ENCODE data around the gene P3H3. TPM values are rescaled to one million over a fixed set of nuclear protein-coding genes. Genes with fewer than 3 reads are reported as not detected.

The P3H3 gene
- total and polyA plus RNA-seq, 9 of the 15 experiments (the other 6 are each of a cell fraction or from before 2014, with no cell fraction given), result 0.03 to 15.0 (median 4.8) TPM

GRCh38 chr12:6828781-6829535 lies 751 bp downstream of the P3H3 start (continued):
- TF ChIP-seq ZNF407 (IDR thresholded peaks at IDR 0.05; ENCODE audit: low read depth), result no peak
- TF ChIP-seq RB1 (IDR thresholded peaks at IDR 0.05; ENCODE audit: low read depth), result peak; percentile 14; the same call in 1 of the 2 replicates
- peak; percentile 27; the same call in 1 of the 2 replicates for TF ChIP-seq SMAD4 (CRISPR knock-in tag; conservative IDR thresholded peaks at IDR 0.05)
- peak; percentile 67 for TF ChIP-seq HNRNPLL (IDR thresholded peaks at IDR 0.05; ENCODE audit: low read depth, low read length, poor library complexity, severe bottlenecking)
- no peak for TF ChIP-seq ZNF124 (CRISPR knock-in tag; IDR thresholded peaks at IDR 0.05)
- peak; percentile 30 for TF ChIP-seq PCBP1 (IDR thresholded peaks at IDR 0.05; ENCODE audit: low read depth, low read length, poor library complexity, severe bottlenecking)
- TF ChIP-seq MLLT1 (IDR thresholded peaks at IDR 0.05), result peak in 1 of 2 experiments; percentile 57; a peak in 2 of 4 replicates
- 0 out of 2 replicates have a peak, but pooled peaks have one; percentile 38 for TF ChIP-seq GTF2E2 (tag; IDR thresholded peaks at IDR 0.05)
- peak; percentile 63; the same call in 1 of the 2 replicates for TF ChIP-seq LARP7 (IDR thresholded peaks at IDR 0.05)
- 0 out of 2 replicates have a peak, but pooled peaks have one; percentile 19 for TF ChIP-seq SMARCA5 (IDR thresholded peaks at IDR 0.05)
- TF ChIP-seq DDX20 (tag; IDR thresholded peaks at IDR 0.05; ENCODE audit: low read depth), result no peak
- peak; percentile 99 for TF ChIP-seq EGR1 (conservative IDR thresholded peaks at IDR 0.05)
- TF ChIP-seq, protein P1, sequence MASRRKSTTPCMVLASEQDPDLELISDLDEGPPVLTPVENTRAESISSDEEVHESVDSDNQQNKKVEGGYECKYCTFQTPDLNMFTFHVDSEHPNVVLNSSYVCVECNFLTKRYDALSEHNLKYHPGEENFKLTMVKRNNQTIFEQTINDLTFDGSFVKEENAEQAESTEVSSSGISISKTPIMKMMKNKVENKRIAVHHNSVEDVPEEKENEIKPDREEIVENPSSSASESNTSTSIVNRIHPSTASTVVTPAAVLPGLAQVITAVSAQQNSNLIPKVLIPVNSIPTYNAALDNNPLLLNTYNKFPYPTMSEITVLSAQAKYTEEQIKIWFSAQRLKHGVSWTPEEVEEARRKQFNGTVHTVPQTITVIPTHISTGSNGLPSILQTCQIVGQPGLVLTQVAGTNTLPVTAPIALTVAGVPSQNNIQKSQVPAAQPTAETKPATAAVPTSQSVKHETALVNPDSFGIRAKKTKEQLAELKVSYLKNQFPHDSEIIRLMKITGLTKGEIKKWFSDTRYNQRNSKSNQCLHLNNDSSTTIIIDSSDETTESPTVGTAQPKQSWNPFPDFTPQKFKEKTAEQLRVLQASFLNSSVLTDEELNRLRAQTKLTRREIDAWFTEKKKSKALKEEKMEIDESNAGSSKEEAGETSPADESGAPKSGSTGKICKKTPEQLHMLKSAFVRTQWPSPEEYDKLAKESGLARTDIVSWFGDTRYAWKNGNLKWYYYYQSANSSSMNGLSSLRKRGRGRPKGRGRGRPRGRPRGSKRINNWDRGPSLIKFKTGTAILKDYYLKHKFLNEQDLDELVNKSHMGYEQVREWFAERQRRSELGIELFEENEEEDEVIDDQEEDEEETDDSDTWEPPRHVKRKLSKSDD (conservative IDR thresholded peaks at IDR 0.05; ENCODE audit: low read length), result no peak

Measured in K562 (cell line).